GM12878 (cell line): Measurements from ENCODE around the gene C16orf74.

Experiments used
- DPF2 ChIP-seq: fragments of 450-650 bp; IDR thresholded peaks from 2 replicates; pipeline ENCODE4 v1.6.1; 2017; ENCODE audit warnings: mild to moderate bottlenecking
- ELK1 ChIP-seq: IDR thresholded peaks from 2 replicates; pipeline ENCODE4 v1.6.1; 2012; ENCODE audit warnings: low read depth, low read length, improper control_type of control experiment
- EP300 ChIP-seq, 2 experiments: fragments of 150-350 bp in 1 of 2; IDR thresholded peaks; 2 replicates each; pipeline ENCODE4 v1.6.1; 2011 to 2012; ENCODE audit warnings: low read depth in 2 of 2, low read length in 2 of 2, borderline replicate concordance in 1 of 2, improper control_type of control experiment in 1 of 2, inconsistent platforms in 1 of 2; ENCODE audit not compliant: control insufficient read depth in 1 of 2
- ETV6 ChIP-seq, 2 experiments: fragments of 450-650 bp in 1 of 2; IDR thresholded peaks in 1 of 2; conservative IDR thresholded peaks in 1 of 2; 2 replicates each; pipeline ENCODE4 v1.6.1; 2014; ENCODE audit warnings: antibody characterized with exemption in 1 of 2, borderline replicate concordance in 1 of 2, low read depth in 1 of 2, mild to moderate bottlenecking in 1 of 2, moderate library complexity in 1 of 2
- EZH2 ChIP-seq: IDR thresholded peaks from 2 replicates; pipeline ENCODE4 v1.6.1; 2012; ENCODE audit warnings: low read depth, mild to moderate bottlenecking, control low read depth, inconsistent platforms, low read length, borderline replicate concordance; ENCODE audit not compliant: control insufficient read depth
- MAX ChIP-seq: IDR thresholded peaks from 2 replicates; pipeline ENCODE4 v1.6.1; 2012; ENCODE audit warnings: low read depth, low read length, improper control_type of control experiment
- POLR2A ChIP-seq: IDR thresholded peaks from 2 replicates; pipeline ENCODE4 v1.6.1; 2011; ENCODE audit warnings: low read depth, mild to moderate bottlenecking, low read length
- RCOR1 ChIP-seq: conservative IDR thresholded peaks from 2 replicates; pipeline ENCODE4 v1.6.1; 2012; ENCODE audit warnings: low read depth, low read length, improper control_type of control experiment
- ZNF24 ChIP-seq: fragments of 450-650 bp; IDR thresholded peaks from 2 replicates; pipeline ENCODE4 v1.6.1; 2017; ENCODE audit warnings: antibody characterized with exemption, mild to moderate bottlenecking
- ZNF274 ChIP-seq: IDR thresholded peaks from one replicate; pipeline ENCODE4 v1.8.0; 2011; ENCODE audit not compliant: insufficient read length, insufficient read depth
- TF ChIP-seq, protein P1 (sequence below), 3 experiments: IDR thresholded peaks in 2 of 3; conservative IDR thresholded peaks in 1 of 3; 2 replicates each; pipeline ENCODE4 v1.5.1; 2011; ENCODE audit warnings: low read depth in 3 of 3, low read length in 3 of 3, mild to moderate bottlenecking in 3 of 3, control low read depth in 2 of 3, moderate library complexity in 2 of 3, inconsistent platforms in 1 of 3, mixed read lengths in 1 of 3; ENCODE audit not compliant: control insufficient read depth in 2 of 3, insufficient read depth in 1 of 3; ENCODE audit errors: extremely low read depth in 1 of 3

GRCh38 chr16:85800321-85800669 lies 49.4 kb upstream of the C16orf74 start:
- TF ChIP-seq MAX (no peak), ZNF274 (no peak), EZH2 (no peak), RCOR1 (no peak), DPF2 (no peak), ZNF24 (no peak), ETV6 (conservative IDR thresholded peaks at IDR 0.05 in 1 of 2, IDR thresholded peaks at IDR 0.05 in 1 of 2; ENCODE audit: borderline replicate concordance in 1 of 2, low read depth in 1 of 2) (no peak), POLR2A (no peak), ELK1 (no peak), EP300 (IDR thresholded peaks at IDR 0.05; ENCODE audit: borderline replicate concordance in 1 of 2, control insufficient read depth in 1 of 2, low read depth in 2 of 2, low read length in 2 of 2) (peak in 1 of 2 experiments; percentile 32; a peak in 1 of 4 replicates)
- TF ChIP-seq, protein P1, sequence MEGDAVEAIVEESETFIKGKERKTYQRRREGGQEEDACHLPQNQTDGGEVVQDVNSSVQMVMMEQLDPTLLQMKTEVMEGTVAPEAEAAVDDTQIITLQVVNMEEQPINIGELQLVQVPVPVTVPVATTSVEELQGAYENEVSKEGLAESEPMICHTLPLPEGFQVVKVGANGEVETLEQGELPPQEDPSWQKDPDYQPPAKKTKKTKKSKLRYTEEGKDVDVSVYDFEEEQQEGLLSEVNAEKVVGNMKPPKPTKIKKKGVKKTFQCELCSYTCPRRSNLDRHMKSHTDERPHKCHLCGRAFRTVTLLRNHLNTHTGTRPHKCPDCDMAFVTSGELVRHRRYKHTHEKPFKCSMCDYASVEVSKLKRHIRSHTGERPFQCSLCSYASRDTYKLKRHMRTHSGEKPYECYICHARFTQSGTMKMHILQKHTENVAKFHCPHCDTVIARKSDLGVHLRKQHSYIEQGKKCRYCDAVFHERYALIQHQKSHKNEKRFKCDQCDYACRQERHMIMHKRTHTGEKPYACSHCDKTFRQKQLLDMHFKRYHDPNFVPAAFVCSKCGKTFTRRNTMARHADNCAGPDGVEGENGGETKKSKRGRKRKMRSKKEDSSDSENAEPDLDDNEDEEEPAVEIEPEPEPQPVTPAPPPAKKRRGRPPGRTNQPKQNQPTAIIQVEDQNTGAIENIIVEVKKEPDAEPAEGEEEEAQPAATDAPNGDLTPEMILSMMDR (IDR thresholded peaks at IDR 0.05 in 2 of 3, conservative IDR thresholded peaks at IDR 0.05 in 1 of 3; ENCODE audit: control insufficient read depth in 2 of 3, extremely low read depth in 1 of 3, insufficient read depth in 1 of 3, low read depth in 3 of 3, low read length in 3 of 3), result no peak
